Esophagus muscularis mucosa (tissue), 4 donors: Measurements from ENCODE around the gene GBA3. TPM values are rescaled to one million over a fixed set of nuclear protein-coding genes. Genes with fewer than 3 reads are reported as not detected.

Experiments
- DNase-seq: peaks from one replicate; pipeline ENCODE4 v3.0.0-alpha.2; 2017; ENCODE audit errors: extremely low spot score
- H3K27ac ChIP-seq, 4 donors: fragments of 200-600 bp; sonication (generic); replicated peaks in 1 of 4; 1 replicate in 3 of 4; 2 replicates in 1 of 4; pipeline ENCODE4 v1.5.1; 2016 to 2019; ENCODE audit warnings: mild to moderate bottlenecking in 1 of 4
- H3K27me3 ChIP-seq, 4 donors: fragments of 200-600 bp; sonication (generic); one replicate each; pipeline versions ENCODE4 v1.5.1 to v1.6.0; 2016 to 2019
- H3K36me3 ChIP-seq, 4 donors: fragments of 200-600 bp; sonication (generic); one replicate each; pipeline ENCODE4 v1.5.1; 2016 to 2019
- H3K4me1 ChIP-seq, 4 donors: fragments of 200-600 bp; sonication (generic); one replicate each; pipeline ENCODE4 v1.5.1; 2016 to 2019
- H3K4me3 ChIP-seq, 4 donors: fragments of 200-600 bp; sonication (generic); 1 replicate in 2 of 4; 2 replicates in 2 of 4; pipeline ENCODE4 v1.5.1; 2016 to 2019; ENCODE audit warnings: mild to moderate bottlenecking in 4 of 4, moderate library complexity in 1 of 4
- H3K9me3 ChIP-seq, 4 donors: fragments of 200-600 bp; sonication (generic); 1 replicate in 3 of 4; 2 replicates in 1 of 4; pipeline ENCODE4 v1.5.1; 2016 to 2019
- CTCF ChIP-seq, 3 experiments: fragments of 200-600 bp in 2 of 3; fragments of 450-650 bp in 1 of 3; sonication (generic) in 2 of 3; IDR thresholded peaks; one replicate each; pipeline ENCODE4 v1.5.1; 2017 to 2019; ENCODE audit warnings: antibody characterized with exemption in 3 of 3, mild to moderate bottlenecking in 2 of 3, moderate library complexity in 1 of 3
- EP300 ChIP-seq: sonication (generic); formaldehyde crosslinking; IDR thresholded peaks from one replicate; pipeline ENCODE4 v1.6.1; 2017; ENCODE audit warnings: antibody characterized with exemption
- POLR2A ChIP-seq: fragments of 450-650 bp; IDR thresholded peaks from one replicate; pipeline ENCODE4 v1.6.1; 2017; ENCODE audit warnings: antibody characterized with exemption, moderate library complexity, mild to moderate bottlenecking, low read depth
- POLR2AphosphoS5 ChIP-seq, 2 donors: sonication (generic); formaldehyde crosslinking; IDR thresholded peaks; one replicate each; pipeline ENCODE4 v1.6.1; 2017; ENCODE audit warnings: antibody characterized with exemption in 2 of 2
- WGBS: methylation state at CpG from one replicate; pipeline ENCODE4 v1.1.5; 2018; 5-methylcytosine and 5-hydroxymethylcytosine counted together
- intact Hi-C: fragments of 100-400 bp; cut with DNase I; formaldehyde crosslinking; loops from one replicate; pipeline ENCODE4 v1.15.1; 2023
- total RNA-seq, 4 donors: library from RNA; depleted of rRNA; stranded (reverse); fragments of >200 nt; gene quantifications; one replicate each; pipeline versions ENCODE4 v1.1.0 to v1.2.1, GENCODE V29; 2016

The GBA3 gene
- total RNA-seq, 4 donors from 2014 or later, result not detected

DNA sequence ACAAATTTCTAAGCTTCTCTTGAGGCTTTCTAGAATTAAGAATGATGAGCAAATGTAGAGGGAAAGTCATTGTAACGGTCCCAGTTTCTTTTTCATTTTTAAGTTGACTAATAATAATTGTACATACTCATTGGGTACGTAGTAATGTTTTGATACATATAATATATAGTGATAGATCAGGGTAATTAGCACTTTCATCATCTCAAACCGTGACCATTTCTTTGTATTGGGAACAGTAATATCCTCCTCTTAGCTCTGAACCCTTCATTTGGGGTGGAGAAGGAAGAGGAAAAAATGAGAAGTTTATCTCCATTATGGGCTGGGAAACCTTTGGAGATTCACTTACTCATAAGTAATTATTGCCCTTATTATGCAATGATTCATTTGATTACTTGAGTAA is 39.0 kb upstream of the GBA3 start:
- Histone ChIP-seq H3K36me3 (no peaks in the 10 kb centered on the region), H3K4me1 (no peaks in the 10 kb centered on the region), H3K9me3 (no peaks in the 10 kb centered on the region), H3K4me3 (no peak overlapping the region), H3K27ac (no peak overlapping the region), H3K27me3 (no peaks in the 10 kb centered on the region)
- 93% methylated on average over 3 of the region's 3 CpGs for WGBS
- no peak for DNase-seq
- TF ChIP-seq POLR2A (no peak), EP300 (no peak), CTCF (IDR thresholded peaks at IDR 0.05) (no peak), POLR2AphosphoS5 (IDR thresholded peaks at IDR 0.05) (no peak)
- intact Hi-C loops, result no loop called here

- no peaks in the 10 kb centered on the region for H3K4me1 ChIP-seq
- TF ChIP-seq POLR2A, result no peak
- no peak for TF ChIP-seq CTCF (IDR thresholded peaks at IDR 0.05)
- no peak for TF ChIP-seq POLR2AphosphoS5 (IDR thresholded peaks at IDR 0.05)
- TF ChIP-seq EP300, result no peak
- WGBS, result 43% methylated on average over 6 of the region's 6 CpGs
- H3K4me3 ChIP-seq, result no peak overlapping the region
- no peak overlapping the region for H3K27ac ChIP-seq
- no peak for DNase-seq
- no peaks in the 10 kb centered on the region for H3K36me3 ChIP-seq
- H3K27me3 ChIP-seq, result no peaks in the 10 kb centered on the region
- intact Hi-C loops, result no loop called here
- H3K9me3 ChIP-seq, result no peaks in the 10 kb centered on the region
Observed at GRCh38 chr4:22661443-22661842, 31.3 kb upstream of the GBA3 start.

GRCh38 chr4:22667332-22667940 is 25.3 kb upstream of the GBA3 start:
- no peak overlapping the region for H3K4me3 ChIP-seq
- H3K36me3 ChIP-seq, result no peaks in the 10 kb centered on the region
- H3K27ac ChIP-seq, result no peak overlapping the region
- H3K4me1 ChIP-seq, result no peaks in the 10 kb centered on the region
- WGBS, result 85% methylated on average over 3 of the region's 3 CpGs
- TF ChIP-seq POLR2AphosphoS5 (IDR thresholded peaks at IDR 0.05), result no peak
- no peak for TF ChIP-seq POLR2A
- TF ChIP-seq EP300, result no peak
- no peaks in the 10 kb centered on the region for H3K9me3 ChIP-seq
- DNase-seq, result no peak
- H3K27me3 ChIP-seq, result no peaks in the 10 kb centered on the region
- intact Hi-C loops, result no loop called here

DNA sequence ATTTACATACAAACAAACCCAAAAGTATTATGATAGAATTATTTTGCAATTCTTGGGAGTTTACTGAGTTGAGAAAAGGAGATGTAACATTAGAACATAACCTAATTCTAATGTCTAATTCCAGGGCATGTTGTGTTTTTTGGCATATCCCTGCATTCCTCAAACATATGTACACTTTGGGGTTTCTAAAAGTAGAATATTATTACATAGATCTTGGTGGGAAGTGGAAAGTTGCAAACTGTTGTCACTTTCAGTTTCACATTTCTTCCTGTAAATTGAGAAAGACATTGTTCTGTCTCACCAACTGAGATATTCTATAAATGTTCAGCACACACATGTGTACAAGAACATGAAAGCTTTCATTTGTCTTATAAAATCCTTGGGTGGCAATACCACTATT is 24.4 kb upstream of the GBA3 start:
- H3K4me3 ChIP-seq, result no peak overlapping the region
- TF ChIP-seq CTCF (IDR thresholded peaks at IDR 0.05), result no peak
- no peak for TF ChIP-seq POLR2A
- no peak for TF ChIP-seq POLR2AphosphoS5 (IDR thresholded peaks at IDR 0.05)
- no peak for TF ChIP-seq EP300
- H3K27ac ChIP-seq, result no peak overlapping the region
- H3K4me1 ChIP-seq, result no peaks in the 10 kb centered on the region
- H3K36me3 ChIP-seq, result no peaks in the 10 kb centered on the region
- intact Hi-C loops, result no loop called here
- DNase-seq, result no peak
- no peaks in the 10 kb centered on the region for H3K27me3 ChIP-seq
- no peaks in the 10 kb centered on the region for H3K9me3 ChIP-seq

GRCh38 chr4:22668702-22669101 is 24.0 kb upstream of the GBA3 start:
- Histone ChIP-seq H3K27ac (no peak overlapping the region), H3K27me3 (no peaks in the 10 kb centered on the region), H3K36me3 (no peaks in the 10 kb centered on the region), H3K4me1 (no peaks in the 10 kb centered on the region), H3K4me3 (no peak overlapping the region), H3K9me3 (no peaks in the 10 kb centered on the region)
- intact Hi-C loops, result no loop called here
- TF ChIP-seq EP300 (no peak), CTCF (IDR thresholded peaks at IDR 0.05) (no peak), POLR2AphosphoS5 (IDR thresholded peaks at IDR 0.05) (no peak), POLR2A (no peak)
- no peak for DNase-seq
